B cell (primary cell): ENCODE results near the gene MPC2. TPM values are rescaled to one million over a fixed set of nuclear protein-coding genes. Genes with fewer than 3 reads are reported as not detected.

ENCODE experiments used
- ATAC-seq: fragments of 200-7000 bp; cut with Tn5 transposase; one replicate; pipeline ENCODE4 v1.10.0; 2021; ENCODE audit warnings: low read depth, mild to moderate bottlenecking, moderate number of reproducible peaks, moderate library complexity
- CTCF ChIA-PET: fragments of 350-600 bp; sonication (Branson Sonifier 250); formaldehyde crosslinking; loops from one replicate; lab custom pipeline; 2021; ENCODE audit warnings: antibody characterized with exemption, inconsistent platforms; lab: Charles Lee
- POLR2A ChIA-PET: fragments of 350-600 bp; sonication (Branson Sonifier 250); formaldehyde crosslinking; loops from one replicate; lab custom pipeline; 2021; ENCODE audit warnings: antibody characterized with exemption; lab: Charles Lee
- DNase-seq: peaks from one replicate; pipeline ENCODE4 v3.0.0; 2013
- H2AFZ ChIP-seq: 2 replicates; pipeline ENCODE4 v1.6.1; 2012; ENCODE audit warnings: mild to moderate bottlenecking, low read depth, low read length; ENCODE audit not compliant: insufficient read depth, poor library complexity, severe bottlenecking
- H3K27ac ChIP-seq, 2 donors: 1 replicate in 1 of 2; 2 replicates in 1 of 2; pipeline ENCODE4 v1.5.1; 2012 to 2013; ENCODE audit warnings: low read length in 2 of 2, mild to moderate bottlenecking in 2 of 2, moderate library complexity in 1 of 2
- H3K27me3 ChIP-seq, 4 experiments: fragments of 200-600 bp in 1 of 4; sonication (generic) in 1 of 4; replicated peaks in 1 of 4; 1 replicate in 2 of 4; 2 replicates in 2 of 4; pipeline versions ENCODE4 v1.6.1 to v1.7.0; 2013 to 2016; ENCODE audit warnings: low read length in 3 of 4, mild to moderate bottlenecking in 2 of 4, mixed read lengths in 1 of 4, moderate library complexity in 1 of 4; ENCODE audit not compliant: insufficient read depth in 4 of 4, control insufficient read depth in 3 of 4; ENCODE audit errors: control extremely low read depth in 1 of 4
- H3K36me3 ChIP-seq, 2 experiments: replicated peaks in 1 of 2; 1 replicate in 1 of 2; 2 replicates in 1 of 2; pipeline versions ENCODE4 v1.6.1 to v1.7.1; 2013; ENCODE audit warnings: low read length in 1 of 2; ENCODE audit not compliant: insufficient read depth in 2 of 2, control insufficient read depth in 1 of 2; ENCODE audit errors: control extremely low read depth in 1 of 2, extremely low read depth in 1 of 2
- H3K4me1 ChIP-seq, 2 donors: fragments of 200-600 bp in 1 of 2; sonication (generic) in 1 of 2; 1 replicate in 1 of 2; 2 replicates in 1 of 2; pipeline versions ENCODE4 v1.5.1 to v1.6.1; 2013 to 2017; ENCODE audit warnings: low read length in 2 of 2; ENCODE audit not compliant: control insufficient read depth in 2 of 2, insufficient read depth in 2 of 2
- H3K4me2 ChIP-seq: replicated peaks from 2 replicates; pipeline ENCODE3; 2012; ENCODE audit warnings: mild to moderate bottlenecking, low read depth, low read length; ENCODE audit not compliant: poor library complexity, severe bottlenecking
- H3K4me3 ChIP-seq, 5 experiments: fragments of 200-600 bp in 1 of 5; sonication (generic) in 1 of 5; 1 replicate in 3 of 5; 2 replicates in 2 of 5; pipeline versions ENCODE4 v1.5.1 to v1.7.0; 2011 to 2016; ENCODE audit warnings: low read length in 4 of 5, mild to moderate bottlenecking in 4 of 5, low read depth in 2 of 5, control low read depth in 1 of 5, moderate library complexity in 1 of 5; ENCODE audit not compliant: insufficient read depth in 1 of 5; ENCODE audit errors: control extremely low read depth in 1 of 5, extremely low read depth in 1 of 5
- H3K79me2 ChIP-seq: fragments of 200-600 bp; sonication (generic); one replicate; pipeline ENCODE4 v1.6.0; 2016; ENCODE audit warnings: low read length; ENCODE audit not compliant: control insufficient read depth, insufficient read depth
- H3K9ac ChIP-seq: fragments of 200-600 bp; sonication (generic); 2 replicates; pipeline ENCODE4 v1.6.1; 2017; ENCODE audit warnings: mild to moderate bottlenecking, low read length, moderate library complexity
- H3K9me3 ChIP-seq, 3 donors: one replicate each; pipeline versions ENCODE4 v1.6.1 to v1.7.1; 2013; ENCODE audit warnings: low read length in 2 of 3; ENCODE audit not compliant: control insufficient read depth in 2 of 3, insufficient read depth in 1 of 3; ENCODE audit errors: control extremely low read depth in 1 of 3
- H4K20me1 ChIP-seq: 2 replicates; pipeline ENCODE4 v1.6.0; 2012; ENCODE audit warnings: mild to moderate bottlenecking, low read length; ENCODE audit not compliant: insufficient read depth, control insufficient read depth, poor library complexity, severe bottlenecking
- H3K27ac Mint-ChIP-seq: one replicate; pipeline ENCODE4 v1.8.0; 2021; ENCODE audit warnings: mixed read lengths
- H3K27me3 Mint-ChIP-seq: one replicate; pipeline ENCODE4 v1.8.0; 2021; ENCODE audit warnings: mixed read lengths
- H3K4me1 Mint-ChIP-seq: one replicate; pipeline ENCODE4 v1.8.0; 2021; ENCODE audit warnings: mixed read lengths
- H3K4me3 Mint-ChIP-seq: one replicate; pipeline ENCODE4 v1.8.0; 2021; ENCODE audit warnings: mixed read lengths
- H3K9me3 Mint-ChIP-seq: one replicate; pipeline ENCODE4 v1.8.0; 2022; ENCODE audit warnings: mixed read lengths; ENCODE audit not compliant: insufficient read depth
- CTCF ChIP-seq: fragments of 200-600 bp; IDR thresholded peaks from one replicate; pipeline ENCODE4 v1.8.0; 2022; ENCODE audit warnings: antibody characterized with exemption, mild to moderate bottlenecking
- EZH2 ChIP-seq: IDR thresholded peaks from 2 replicates; pipeline ENCODE4 v1.6.1; 2012; ENCODE audit warnings: borderline replicate concordance, low read depth, mild to moderate bottlenecking, moderate library complexity, low read length; ENCODE audit not compliant: insufficient read depth, poor library complexity, severe bottlenecking
- WGBS: methylation state at CpG from one replicate; pipeline ENCODE4 v1.1.5; 2013; ENCODE audit warnings: missing lambda C conversion rate; ENCODE audit not compliant: insufficient coverage; 5-methylcytosine and 5-hydroxymethylcytosine counted together
- intact Hi-C: fragments of 100-400 bp; cut with micrococcal nuclease; formaldehyde crosslinking; loops from one replicate; pipeline ENCODE4 v1.10.0; 2022
- polyA plus RNA-seq: library from polyadenylated mRNA; depleted of rRNA; stranded (reverse); fragments of >200 nt; gene quantifications from 2 replicates; pipeline ENCODE4 v1.2.3, GENCODE V29; 2012
- total RNA-seq, 2 donors: library from RNA; stranded (reverse); fragments of 120-200 nt in 1 of 2; gene quantifications; 1 replicate in 1 of 2; 2 replicates in 1 of 2; pipeline versions ENCODE4 v1.2.3 to v1.2.4, GENCODE V29; 2013 to 2022

Gene MPC2
- total and polyA plus RNA-seq, 2 donors (not counting 1 experiment from before 2014, with no cell fraction given): 16.4 to 17.5 TPM

GRCh38 chr1:167879508-167879907 lies 57.4 kb downstream of the MPC2 start:
- H3K9me3 Mint-ChIP-seq: no peaks in the 10 kb centered on the region
- H3K4me1 ChIP-seq: no peaks in the 10 kb centered on the region
- intact Hi-C loops: no loop called here
- no peak overlapping the region for H3K4me3 ChIP-seq
- no peaks in the 10 kb centered on the region for H4K20me1 ChIP-seq
- TF ChIP-seq EZH2: no peak
- TF ChIP-seq CTCF: no peak
- H3K9ac ChIP-seq: no peak overlapping the region
- H2AFZ ChIP-seq: no peak overlapping the region
- no peak for DNase-seq
- H3K9me3 ChIP-seq: peaks cover 0 to 2% (median 0%) of the 10 kb centered on the region in 3 donors
- H3K27ac Mint-ChIP-seq: no peak overlapping the region
- ChIA-PET CTCF (no interaction called here), POLR2A (no interaction called here)
- H3K27ac ChIP-seq: no peak overlapping the region
- H3K27me3 Mint-ChIP-seq: no peaks in the 10 kb centered on the region
- H3K79me2 ChIP-seq: no peaks in the 10 kb centered on the region
- no peaks in the 10 kb centered on the region for H3K36me3 ChIP-seq
- no peak for ATAC-seq
- no peaks in the 10 kb centered on the region for H3K4me1 Mint-ChIP-seq
- no CpG with 5 or more reads among the region's 1 CpG for WGBS
- no peak overlapping the region for H3K4me2 ChIP-seq
- H3K27me3 ChIP-seq: no peaks in the 10 kb centered on the region
- no peak overlapping the region for H3K4me3 Mint-ChIP-seq

GRCh38 chr1:167878372-167879160 lies 58.3 kb downstream of the MPC2 start:
- intact Hi-C loops: no loop called here
- CTCF ChIA-PET: no interaction called here
- Histone ChIP-seq H3K27me3 (no peaks in the 10 kb centered on the region), H3K9me3 (peaks cover 0 to 2% (median 0%) of the 10 kb centered on the region in 3 donors), H3K4me1 (no peaks in the 10 kb centered on the region), H4K20me1 (no peaks in the 10 kb centered on the region), H3K79me2 (no peaks in the 10 kb centered on the region), H3K4me2 (no peak overlapping the region), H3K36me3 (no peaks in the 10 kb centered on the region), H2AFZ (no peak overlapping the region), H3K9ac (no peak overlapping the region), H3K4me3 (no peak overlapping the region), H3K27ac (no peak overlapping the region)
- Mint-ChIP-seq H3K4me1 (no peaks in the 10 kb centered on the region), H3K4me3 (no peak overlapping the region), H3K9me3 (no peaks in the 10 kb centered on the region), H3K27me3 (no peaks in the 10 kb centered on the region), H3K27ac (no peak overlapping the region)
- TF ChIP-seq EZH2 (no peak), CTCF (no peak)
- no peak for ATAC-seq
- DNase-seq: no peak
- POLR2A ChIA-PET: no interaction called here
- WGBS: 96% methylated on average over 5 of the region's 7 CpGs
